Epidermal melanocyte (primary cell): ENCODE results near the gene KBTBD12.
"Not testable (repeated sequence)": the region's sequence is repeated elsewhere in the genome, so short reads cannot be mapped to it uniquely, and the experiment has no call there.

ENCODE experiments used
- DNase-seq: peaks from one replicate; pipeline ENCODE4 v3.0.0; 2011; ENCODE audit warnings: low spot score; ENCODE audit not compliant: insufficient read length

The KBTBD12 gene

GRCh38 chr3:127903611-127904375 is 11.2 kb upstream of the KBTBD12 start:
- no peak for DNase-seq

- DNase-seq, result no peak
Measured at GRCh38 chr3:127905556-127905955, 9.5 kb upstream of the KBTBD12 start.

DNA sequence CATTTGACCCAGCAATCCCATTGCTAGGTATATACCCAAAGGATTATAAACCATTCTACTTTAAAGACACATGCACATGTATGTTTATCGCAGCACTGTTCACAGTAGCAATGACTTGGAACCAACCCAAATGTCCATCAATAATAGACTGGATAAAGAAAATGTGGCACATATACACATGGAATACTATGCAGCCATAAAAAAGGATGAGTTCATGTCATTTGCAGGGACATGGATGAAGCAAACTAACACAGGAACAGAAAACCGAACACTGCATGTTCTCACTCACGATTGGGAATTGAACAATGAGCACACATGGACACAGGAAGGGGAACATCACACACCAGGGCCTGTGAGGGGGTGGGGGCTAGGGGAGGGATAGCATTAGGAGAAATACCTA is 8.4 kb upstream of the KBTBD12 start:
- DNase-seq, result not testable (repeated sequence)

DNA sequence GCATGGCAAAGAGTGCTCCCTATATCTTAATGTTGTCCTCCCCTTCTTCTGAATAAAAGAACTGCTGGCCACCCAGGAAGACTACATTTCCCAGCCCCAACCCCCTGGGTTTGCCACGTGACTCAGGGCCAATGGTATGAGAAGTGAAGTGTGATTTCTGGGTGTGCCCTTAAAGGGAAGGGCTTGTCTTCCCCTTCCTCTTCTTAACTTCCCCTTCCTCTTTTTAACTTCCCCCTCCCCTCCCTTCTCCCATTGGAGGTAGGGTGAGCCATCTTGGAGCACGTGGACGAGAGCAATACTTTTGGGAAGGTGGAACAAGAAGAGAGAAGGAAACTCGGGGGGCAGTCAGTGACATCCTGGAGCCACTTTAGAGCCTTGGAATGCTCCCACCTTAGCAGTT is 6.8 kb upstream of the KBTBD12 start:
- DNase-seq, result no peak

- DNase-seq, result no peak
Measured at GRCh38 chr3:127908951-127909350, 6.1 kb upstream of the KBTBD12 start.

- no peak for DNase-seq
Measured at GRCh38 chr3:127909646-127910045, 5.4 kb upstream of the KBTBD12 start.

- DNase-seq, result no peak
Measured at GRCh38 chr3:127911421-127911931, 3.6 kb upstream of the KBTBD12 start.

DNA sequence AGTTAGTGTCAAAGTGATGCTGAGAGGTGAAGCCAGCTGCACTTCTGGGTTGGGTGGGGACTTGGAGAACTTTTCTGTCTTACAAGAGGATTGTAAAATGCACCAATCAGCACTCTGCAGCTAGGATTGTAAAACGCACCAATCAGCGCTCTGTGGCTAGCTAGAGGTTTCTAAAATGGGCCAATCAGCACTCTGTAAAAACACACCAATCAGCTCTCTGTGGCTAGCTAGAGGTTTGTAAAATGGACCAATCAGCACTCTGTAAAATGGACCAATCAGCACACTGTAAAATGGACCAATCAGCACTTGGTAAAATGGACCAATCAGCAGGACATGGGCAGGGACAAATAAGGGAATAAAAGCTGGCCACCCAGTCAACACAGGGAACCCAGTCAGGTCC is 1.2 kb upstream of the KBTBD12 start:
- DNase-seq, result not testable (repeated sequence)

GRCh38 chr3:127914584-127914983 is 448 bp upstream of the KBTBD12 start:
- no peak for DNase-seq

DNA sequence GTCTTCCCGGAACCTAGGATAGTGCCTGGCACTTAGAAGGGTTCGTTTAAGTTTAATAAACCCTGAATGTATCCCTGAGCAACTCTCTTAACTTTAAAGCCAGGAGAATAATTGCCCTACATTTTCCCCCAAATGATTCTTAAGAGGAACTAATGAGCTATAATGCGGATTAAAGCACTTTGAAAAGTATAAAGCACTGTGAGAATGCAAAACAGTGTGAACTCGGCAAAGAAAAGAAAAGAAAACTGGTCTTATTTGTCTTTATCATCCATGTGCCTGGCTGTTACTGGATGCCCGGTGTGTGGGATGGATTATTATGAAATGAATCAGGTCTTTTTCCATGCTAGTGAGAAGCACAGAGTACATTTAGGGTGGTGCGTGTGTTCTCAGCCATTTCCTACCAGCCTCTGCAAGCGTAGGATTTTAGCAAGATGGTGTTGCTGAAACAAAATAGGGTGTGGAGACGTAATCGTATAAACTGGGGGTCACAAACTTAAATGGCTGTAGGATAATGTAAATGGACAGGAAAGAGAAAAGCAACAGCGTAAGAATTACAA is 983 bp downstream of the KBTBD12 start:
- DNase-seq, result no peak

- no peak for DNase-seq
Measured at GRCh38 chr3:127920738-127921137, 5.7 kb downstream of the KBTBD12 start.

GRCh38 chr3:127923611-127924010 is 8.6 kb downstream of the KBTBD12 start:
- DNase-seq, result no peak

DNA sequence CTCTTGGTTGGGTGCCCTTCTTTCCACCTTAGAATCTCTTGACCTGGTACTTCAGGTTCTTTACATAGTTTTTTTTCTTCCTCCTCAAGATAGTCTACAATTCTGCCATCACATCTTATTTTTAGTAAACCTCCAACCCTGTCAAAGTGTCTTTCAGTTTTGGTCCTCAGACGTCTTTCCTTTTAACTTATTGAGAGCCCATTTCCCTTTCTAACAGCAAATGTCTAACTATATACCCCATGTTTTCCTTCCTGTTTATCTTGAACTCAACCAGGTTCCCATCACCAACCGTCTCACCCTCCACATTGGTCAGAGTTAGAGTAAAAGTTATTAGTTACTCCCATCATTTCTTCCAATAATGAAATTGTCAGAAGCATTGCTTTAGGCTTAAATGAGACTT is 10.4 kb downstream of the KBTBD12 start:
- no peak for DNase-seq

DNA sequence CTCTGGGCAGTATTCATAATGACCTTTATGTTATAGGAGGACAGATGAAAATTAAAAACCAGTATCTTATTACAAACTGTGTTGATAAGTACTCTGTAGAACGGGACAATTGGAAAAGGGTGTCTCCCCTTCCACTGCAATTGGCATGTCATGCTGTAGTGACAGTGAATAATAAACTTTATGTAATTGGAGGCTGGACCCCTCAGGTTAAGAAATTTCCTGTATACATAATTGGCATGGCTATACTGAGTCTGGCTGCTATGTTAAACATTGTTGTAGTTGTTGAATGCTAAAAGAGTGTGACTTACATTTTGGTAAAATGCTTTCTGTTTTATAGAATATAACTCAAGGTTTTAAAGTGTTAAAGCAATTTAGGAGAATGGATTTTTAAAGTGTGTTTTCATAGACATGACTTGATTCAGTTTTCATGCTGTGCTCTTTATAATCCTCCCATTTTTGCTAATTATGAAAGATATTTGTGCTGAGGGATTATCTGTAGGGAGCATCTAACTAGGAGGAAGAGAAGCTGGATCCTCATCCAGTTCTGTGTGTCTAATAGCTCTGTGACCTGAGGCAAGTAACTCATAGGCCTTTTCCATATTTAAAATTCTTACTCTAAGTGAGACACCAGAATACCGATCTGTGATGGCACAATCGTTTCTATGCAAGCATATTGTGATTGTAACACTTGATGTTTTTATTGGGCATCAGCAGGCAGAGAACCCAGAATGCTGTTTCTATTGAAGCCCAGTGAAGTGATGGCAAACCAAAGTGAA is 13.0 kb downstream of the KBTBD12 start:
- DNase-seq, result no peak

DNA sequence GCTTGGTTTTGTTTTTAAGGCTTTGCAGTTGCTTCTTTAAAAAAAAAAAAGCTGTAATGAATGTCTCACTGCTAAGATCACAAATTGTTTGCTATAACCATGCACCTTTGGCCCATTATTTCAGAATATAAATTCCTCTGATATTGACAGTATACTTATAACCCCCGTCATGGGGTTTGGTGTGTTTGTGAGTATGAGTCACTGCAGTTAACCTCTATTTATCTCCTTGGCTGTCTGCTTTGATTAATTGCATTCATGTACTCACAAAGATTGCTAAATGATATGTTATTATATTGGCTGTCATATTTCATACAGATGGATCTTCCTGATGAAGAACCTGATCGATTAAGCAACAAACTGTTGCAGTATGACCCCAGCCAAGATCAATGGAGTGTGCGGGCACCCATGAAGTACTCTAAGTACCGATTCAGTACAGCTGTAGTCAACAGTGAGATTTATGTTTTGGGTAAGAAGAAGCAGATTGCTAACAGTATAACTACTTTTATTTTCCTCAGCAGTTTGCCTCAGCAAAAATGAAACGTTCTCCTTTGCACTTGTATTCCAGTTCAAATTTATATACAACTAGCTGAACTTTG is 14.9 kb downstream of the KBTBD12 start:
- no peak for DNase-seq

- no peak for DNase-seq
Measured at GRCh38 chr3:127933396-127933795, 18.4 kb downstream of the KBTBD12 start.

DNA sequence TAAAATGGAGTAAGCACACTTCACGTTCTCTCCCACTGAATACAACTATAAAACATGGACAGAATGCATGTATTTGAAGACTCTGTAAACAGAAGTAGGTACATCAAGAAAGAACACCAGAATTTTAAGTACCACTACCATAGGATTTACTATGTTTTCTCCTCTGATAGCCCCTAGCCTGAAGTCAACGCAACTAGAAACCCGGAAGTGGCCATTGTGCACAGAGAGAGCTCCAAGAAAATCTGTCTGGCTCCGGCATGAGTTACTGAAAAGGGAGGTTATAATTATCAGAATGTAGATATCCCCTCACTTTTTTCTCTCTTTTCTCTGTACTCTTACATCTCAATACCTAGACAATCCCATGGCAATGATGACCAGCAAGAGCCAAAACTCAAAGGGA is 23.8 kb downstream of the KBTBD12 start:
- DNase-seq, result no peak

- no peak for DNase-seq
Measured at GRCh38 chr3:127940116-127940515, 25.1 kb downstream of the KBTBD12 start.

DNA sequence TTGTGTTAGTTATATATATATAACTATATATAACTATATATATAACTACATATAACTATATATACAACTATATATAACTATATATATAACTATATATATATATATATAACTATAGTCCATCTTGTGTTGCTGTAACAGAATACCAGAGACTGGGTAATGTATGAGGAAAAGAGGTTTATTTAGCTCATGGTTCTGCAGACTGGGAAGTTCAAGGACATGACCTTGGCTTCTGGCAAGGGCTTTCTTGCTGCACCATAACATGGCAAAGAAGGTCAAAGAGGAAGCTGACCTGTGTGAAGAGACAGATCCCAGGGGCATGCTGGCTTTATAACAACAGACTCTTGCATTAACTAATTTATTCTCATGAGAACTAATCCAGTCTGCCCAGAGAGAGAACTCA is 27.6 kb downstream of the KBTBD12 start:
- DNase-seq, result no peak

DNA sequence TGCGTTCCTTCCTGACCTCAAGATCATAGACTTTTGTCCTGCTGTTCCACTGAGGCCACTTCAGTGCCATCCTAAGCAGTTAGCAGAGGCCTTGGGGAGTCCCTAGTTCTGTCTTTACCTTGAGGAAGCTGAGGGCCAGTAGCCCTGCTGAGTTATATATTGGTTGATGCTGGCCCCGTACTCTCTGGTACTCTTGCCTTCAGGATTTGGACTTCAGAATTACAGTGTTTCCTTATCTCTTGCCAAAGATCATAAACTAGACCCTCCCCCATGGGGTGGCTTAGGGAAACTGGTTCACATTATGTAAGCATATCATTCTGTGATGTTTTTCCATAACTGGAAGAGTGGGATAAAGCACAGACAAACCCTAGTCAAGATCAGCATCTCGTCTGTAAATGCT is 33.2 kb downstream of the KBTBD12 start:
- DNase-seq, result no peak

GRCh38 chr3:127949446-127950055 is 34.5 kb downstream of the KBTBD12 start:
- DNase-seq, result no peak
